ENCODE data around the gene SHISAL1.

The SHISAL1 gene

GRCh38 chr22:44194569-44194968, 118.2 kb downstream of the SHISAL1 start:
- no peak for DNase-seq

All from hypothalamus (tissue), 51 donors.